Measurements from ENCODE around the gene CBFB.

- TF ChIP-seq TAF1 (IDR thresholded peaks at IDR 0.05; ENCODE audit: low read depth), result no peak
- TF ChIP-seq EGR1 (IDR thresholded peaks at IDR 0.05), result no peak
- no peak for TF ChIP-seq YY1 (IDR thresholded peaks at IDR 0.05; ENCODE audit: low read depth)
- TF ChIP-seq MAX (IDR thresholded peaks at IDR 0.05), result no peak
- TF ChIP-seq ZBTB7A (IDR thresholded peaks at IDR 0.05; ENCODE audit: low read depth), result no peak
- no peak for TF ChIP-seq FOXM1 (IDR thresholded peaks at IDR 0.05; ENCODE audit: borderline replicate concordance, low read depth)
- TF ChIP-seq RAD21 (IDR thresholded peaks at IDR 0.05; ENCODE audit: low read depth), result no peak
- no peak for TF ChIP-seq REST (IDR thresholded peaks at IDR 0.05; ENCODE audit: low read depth)
- peak; percentile 93 for TF ChIP-seq CEBPB (IDR thresholded peaks at IDR 0.05)
- 0 out of 2 replicates have a peak, but pooled peaks have one; percentile 18 for TF ChIP-seq TCF12 (IDR thresholded peaks at IDR 0.05; ENCODE audit: low read depth)
Measured at GRCh38 chr16:67006930-67007658, 21.9 kb upstream of the CBFB start.

Data from Ishikawa (cell line).